HG03442 (cell line): Measurements from ENCODE around the gene BCO1.

Experiments used
- ATAC-seq: cut with Tn5 transposase; IDR thresholded peaks from one replicate; pipeline ENCODE4 v1.9.1; 2021; ENCODE audit warnings: mild to moderate bottlenecking, moderate library complexity; ENCODE audit not compliant: unreplicated experiment

BCO1 gene

DNA sequence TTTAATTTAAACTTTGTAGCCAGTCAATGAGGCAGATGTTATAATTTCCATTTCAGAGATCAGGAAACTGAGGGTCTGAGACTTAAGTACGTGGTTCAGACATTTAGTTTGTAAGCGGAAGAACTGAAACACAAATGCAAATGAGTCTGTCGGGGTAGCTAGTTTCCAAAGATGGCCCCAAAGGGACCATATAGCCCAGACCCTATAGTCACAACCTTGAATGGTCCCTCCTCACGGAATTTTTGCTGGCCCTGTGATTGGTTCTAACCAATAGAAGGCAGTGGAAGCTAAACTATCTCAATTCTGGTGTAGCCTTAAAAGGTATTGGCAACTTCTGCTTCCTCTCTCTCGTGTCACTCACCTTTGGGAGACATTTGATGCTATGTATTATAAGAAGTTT lies 7.5 kb upstream of the BCO1 start:
- ATAC-seq = no peak

GRCh38 chr16:81232740-81233367 lies 5.6 kb upstream of the BCO1 start:
- no peak for ATAC-seq

DNA sequence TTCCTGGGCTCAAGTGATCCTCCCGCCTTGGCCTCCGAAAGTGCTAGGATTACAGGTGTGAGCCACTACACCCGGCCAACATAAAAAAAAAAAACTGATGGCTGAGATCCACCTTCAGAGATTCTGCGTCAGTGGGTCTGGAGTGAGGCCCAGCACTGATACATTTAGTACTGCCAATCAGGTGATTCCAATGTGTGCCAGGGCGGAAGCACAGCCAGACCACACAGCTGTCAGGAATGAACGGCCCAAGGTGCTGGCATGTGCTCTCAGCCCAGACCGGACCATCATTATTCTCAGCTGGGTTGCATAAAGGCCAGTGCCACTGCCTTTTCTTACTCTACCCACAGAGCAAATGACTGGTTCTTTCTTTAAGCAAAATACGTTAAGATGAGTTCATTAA lies 1.2 kb upstream of the BCO1 start:
- no peak for ATAC-seq

- no peak for ATAC-seq
Observed at GRCh38 chr16:81237942-81238295, 570 bp upstream of the BCO1 start.

DNA sequence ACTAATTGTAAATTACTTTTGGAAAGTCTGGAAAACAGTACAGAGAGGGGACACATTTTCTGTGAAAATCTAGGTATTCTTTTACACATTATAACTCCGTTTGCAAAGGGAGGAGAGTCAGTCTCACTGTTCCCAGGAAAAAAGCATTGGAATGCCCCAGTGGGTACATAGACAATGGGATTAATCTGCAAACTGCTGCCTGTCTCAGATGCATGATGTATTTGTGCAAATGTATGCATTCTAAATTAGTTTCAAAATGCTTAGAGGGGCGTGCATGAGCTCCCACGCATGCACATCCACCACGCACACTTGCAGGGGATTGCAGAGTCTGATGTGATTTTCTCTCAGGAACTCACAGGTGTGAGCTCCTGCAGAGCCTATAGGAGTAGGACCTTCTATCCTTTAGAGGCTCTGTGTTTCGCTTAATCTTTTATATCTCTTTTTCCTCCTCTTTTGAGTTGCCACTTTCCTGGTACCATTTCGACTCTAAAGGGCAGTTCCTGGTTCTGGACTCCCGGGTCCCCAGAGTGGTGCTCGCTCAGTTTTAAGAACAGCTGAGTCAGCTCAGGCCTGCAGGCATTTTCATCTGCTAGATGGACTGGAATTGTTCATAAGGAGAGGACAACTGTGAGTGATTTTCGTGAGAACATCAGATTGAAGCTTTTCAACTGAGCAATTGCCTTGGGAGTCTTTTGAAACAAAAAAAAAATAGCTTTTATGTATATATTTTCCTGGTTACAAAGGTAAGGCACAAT lies 1.1 kb downstream of the BCO1 start:
- ATAC-seq = no peak

- ATAC-seq = no peak
Observed at GRCh38 chr16:81241706-81242105, 3.2 kb downstream of the BCO1 start.

DNA sequence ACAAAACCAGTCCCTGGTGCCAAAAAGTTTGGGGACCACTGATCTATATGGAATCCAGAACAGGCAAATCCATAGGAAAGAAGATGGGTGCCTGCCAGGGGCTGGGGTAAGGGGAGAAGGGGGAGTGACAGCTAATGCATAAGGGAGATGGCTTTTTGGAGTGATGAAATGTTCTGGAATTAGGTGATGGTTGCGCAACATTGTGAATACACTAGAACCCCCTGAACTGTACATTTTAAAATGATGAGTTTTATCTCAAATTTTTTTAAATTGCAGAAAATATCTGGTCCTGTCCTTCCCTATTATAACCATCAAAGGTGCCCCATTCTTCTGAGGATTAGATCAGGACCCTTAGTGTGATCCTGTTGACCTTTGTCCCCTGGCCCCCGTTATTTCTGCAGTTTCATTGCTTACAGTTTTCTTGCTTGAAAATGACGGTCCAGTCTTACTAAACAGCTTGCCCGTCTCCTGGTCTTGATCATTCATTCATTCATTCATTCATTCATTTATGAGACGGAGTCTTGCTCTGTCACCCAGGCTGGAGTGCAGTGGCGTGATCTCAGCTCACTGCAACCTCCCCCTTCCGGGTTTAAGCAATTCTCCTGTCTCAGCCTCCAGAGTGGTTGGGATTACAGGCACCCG lies 4.6 kb downstream of the BCO1 start:
- ATAC-seq = no peak

DNA sequence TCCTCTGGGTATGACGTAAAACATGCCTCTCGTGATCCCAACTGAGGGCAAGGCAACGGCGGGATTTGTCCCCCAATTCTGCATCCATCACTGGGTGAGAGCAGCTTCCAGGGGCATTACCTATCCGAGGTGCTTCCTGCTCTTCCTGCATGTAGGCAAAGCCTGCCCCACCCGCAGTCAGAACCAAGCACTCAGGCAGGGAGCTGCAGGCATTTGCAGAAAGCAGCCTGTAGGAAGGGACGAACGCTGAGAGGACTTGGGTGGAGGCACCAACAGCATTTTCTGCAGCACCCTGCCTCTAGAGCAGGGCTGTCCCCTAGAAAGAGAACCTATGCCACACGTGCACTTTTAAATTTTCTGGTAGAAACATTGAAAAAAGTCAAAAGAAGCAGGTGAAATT lies 5.5 kb downstream of the BCO1 start:
- ATAC-seq = no peak

GRCh38 chr16:81251871-81252270 lies 13.4 kb downstream of the BCO1 start:
- no peak for ATAC-seq

GRCh38 chr16:81253141-81253540 lies 14.7 kb downstream of the BCO1 start:
- ATAC-seq = no peak

DNA sequence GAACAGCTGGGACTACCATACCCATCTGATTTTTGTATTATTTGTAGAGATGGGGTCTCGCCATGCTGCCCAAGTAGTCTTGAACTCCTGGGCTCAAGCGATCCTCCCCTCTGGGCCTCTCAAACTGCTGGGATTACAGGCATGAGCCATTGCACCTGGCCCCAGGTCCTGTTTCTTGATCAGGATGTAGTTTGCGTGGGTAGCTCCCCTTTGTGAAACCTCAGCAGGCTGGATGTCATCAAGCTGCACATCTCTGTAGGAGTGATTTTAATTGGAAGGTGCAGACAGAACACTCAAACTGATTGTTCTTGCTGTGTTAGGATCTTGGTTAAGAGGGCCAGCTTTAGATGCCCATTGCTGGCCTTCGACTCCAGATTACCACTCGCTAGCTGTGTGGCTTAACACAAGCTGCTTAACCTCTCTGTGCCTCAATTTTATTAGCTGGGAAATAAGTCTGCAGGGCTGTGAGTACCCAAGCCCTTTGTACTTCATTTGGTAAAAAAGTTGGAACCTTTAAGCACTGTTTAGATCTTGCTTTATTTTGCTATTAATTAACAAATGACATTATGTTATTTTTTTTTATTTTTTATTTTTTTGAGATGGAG lies 16.5 kb downstream of the BCO1 start:
- no peak for ATAC-seq

- no peak for ATAC-seq
Observed at GRCh38 chr16:81259916-81260315, 21.4 kb downstream of the BCO1 start.

DNA sequence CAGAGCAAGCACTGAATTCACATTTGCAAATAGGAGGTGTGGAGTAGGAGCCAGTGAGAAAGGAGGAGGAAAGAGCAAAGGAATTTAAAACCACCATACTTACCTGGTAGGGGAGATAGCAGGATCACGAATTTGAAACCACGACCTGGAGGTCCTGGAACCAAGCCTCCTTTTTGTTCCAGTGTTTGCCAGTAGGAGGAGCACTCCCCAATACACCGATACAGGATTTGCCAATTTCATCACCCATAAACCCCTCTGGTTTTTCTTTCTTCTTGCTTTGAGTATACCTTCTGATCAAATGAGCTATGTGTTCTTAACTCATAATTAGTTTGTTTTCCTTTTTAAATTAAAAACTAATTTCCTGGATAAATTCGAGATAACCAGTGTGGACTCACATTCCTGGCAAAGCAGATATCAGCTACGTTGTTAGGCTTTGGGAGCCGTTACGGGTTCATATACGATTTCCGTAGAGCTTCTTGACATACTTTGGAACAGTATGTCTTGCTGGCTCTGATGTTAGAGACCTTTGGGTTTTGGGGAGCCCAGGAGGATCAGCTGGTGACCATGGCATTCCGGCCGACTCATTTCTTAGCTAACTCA lies 22.7 kb downstream of the BCO1 start:
- no peak for ATAC-seq

DNA sequence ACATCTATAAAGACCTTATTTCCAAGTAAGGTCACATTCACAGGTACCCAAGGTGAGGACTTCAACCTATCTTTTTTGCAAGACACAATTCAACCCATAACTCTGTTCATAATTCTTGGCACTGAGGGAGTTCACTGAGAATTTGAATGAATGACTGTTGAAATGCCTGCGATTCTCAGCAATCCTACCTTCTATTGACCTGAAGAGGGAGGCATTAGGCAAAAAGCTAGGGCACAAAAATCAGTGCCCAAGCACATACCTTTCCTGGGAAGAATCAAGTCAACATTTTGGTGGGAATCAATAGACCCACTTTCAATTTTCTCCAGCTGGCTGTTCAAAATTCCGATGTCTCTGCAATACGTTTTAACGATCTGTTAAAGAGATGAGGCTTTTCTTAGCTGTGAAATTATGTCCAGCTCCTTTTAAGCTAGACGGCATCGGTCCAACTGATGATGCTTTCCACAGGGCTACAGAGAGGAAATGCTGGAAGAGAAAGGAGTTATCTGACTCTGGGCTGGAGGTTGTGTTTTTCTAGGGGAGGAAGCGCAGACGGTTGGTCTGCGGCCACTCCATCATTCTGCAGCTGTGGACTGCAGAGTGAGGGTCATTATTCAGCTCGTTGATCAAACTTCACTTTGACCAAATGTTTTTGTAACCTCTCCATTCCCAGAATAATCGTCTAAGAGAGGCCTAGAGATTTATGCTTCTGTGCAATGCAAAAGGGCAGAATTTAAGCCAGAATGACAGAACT lies 25.2 kb downstream of the BCO1 start:
- ATAC-seq = no peak

DNA sequence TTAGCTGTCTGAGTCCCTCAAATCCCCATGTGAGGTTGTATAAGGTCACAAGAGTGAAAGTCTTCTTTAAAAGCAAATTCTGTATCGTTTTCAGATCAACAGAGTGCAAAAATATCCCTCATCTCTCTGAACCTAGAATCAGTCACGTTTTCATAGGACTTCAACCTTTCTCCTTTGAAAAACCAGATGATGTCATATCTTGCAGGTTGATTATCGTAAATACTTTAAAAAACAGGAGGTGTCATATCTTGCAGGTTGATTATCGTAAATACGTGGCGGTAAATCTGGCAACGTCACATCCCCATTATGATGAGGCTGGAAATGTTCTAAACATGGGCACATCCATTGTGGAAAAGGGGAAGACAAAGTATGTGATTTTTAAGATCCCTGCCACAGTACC lies 25.9 kb downstream of the BCO1 start:
- ATAC-seq = no peak

GRCh38 chr16:81265052-81265451 lies 26.6 kb downstream of the BCO1 start:
- ATAC-seq = no peak

- no peak for ATAC-seq
Observed at GRCh38 chr16:81265658-81266451, 27.4 kb downstream of the BCO1 start.

DNA sequence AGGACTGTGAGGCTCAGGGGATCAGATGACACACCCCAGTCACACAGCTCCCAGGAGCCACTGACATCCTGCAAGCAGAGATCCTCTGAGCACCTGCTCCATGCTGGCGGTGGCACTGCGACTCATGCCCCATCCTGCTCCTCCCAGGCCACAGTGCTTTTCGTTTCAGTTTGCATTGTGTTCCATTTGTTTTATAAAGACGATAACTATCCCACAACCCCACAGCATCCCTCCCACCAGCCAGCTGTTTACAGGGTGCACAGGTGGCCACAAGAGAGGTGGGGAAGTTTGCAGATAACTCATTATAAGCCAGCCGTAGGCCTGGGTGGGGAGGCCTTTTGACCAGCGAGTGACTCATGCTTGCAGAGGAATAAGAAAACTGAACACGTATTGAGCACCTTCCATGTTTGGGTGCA lies 28.2 kb downstream of the BCO1 start:
- ATAC-seq = no peak

DNA sequence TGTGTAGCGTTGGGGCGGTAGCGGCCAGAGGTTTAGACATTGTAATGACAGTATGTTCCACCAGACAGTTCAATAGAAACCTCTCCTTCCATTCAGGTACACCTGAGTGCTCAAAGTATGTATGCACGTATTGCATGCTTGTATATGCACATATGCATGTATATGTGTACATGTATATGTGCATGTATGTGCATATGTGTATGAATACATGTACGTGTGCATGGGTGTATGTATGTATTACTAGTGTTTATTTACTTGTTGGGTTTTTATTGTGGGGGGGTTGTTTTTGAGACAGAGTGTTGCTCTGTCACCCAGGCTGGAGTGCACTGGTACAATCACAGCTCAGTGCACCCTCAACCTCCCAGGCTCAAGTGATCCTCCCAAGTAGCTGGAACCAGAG lies 30.0 kb downstream of the BCO1 start:
- ATAC-seq = no peak
